ENCODE measurements around the gene CCDC88B. TPM values are rescaled to one million over a fixed set of nuclear protein-coding genes. Genes with fewer than 3 reads are reported as not detected.

CCDC88B gene
- total and polyA plus RNA-seq, 10 of the 15 experiments (the other 5 are each of a cell fraction or from before 2014, with no cell fraction given): 0.24 to 66.0 (median 19.2) TPM

DNA sequence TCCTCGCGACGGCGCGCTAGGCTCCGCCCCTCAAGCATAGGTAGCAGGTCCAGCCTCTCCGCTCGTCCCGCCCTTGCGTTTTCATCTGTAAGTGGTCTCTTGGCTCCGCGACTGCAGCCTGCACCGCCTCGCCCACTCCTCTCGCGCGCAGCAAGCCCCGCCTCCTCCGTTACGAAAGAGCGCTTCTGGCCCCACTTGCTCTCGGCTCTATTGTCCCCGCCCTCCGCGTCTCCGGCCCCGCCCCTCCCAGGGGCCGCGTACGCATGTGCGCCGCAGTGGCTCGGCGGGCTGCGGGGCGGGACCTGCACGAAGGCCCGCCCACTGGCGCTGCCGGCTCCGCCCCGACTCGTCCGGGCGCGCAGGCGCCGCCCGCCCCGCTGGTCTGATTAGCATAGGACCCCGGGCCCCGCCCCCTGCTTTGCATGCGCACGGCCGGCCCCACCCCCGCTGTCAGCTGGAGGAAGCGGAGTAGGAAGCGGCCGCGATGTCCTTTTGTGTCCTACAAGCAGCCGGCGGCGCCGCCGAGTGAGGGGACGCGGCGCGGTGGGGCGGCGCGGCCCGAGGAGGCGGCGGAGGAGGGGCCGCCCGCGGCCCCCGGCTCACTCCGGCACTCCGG, 34.8 kb upstream of the CCDC88B start, which contains the start of gene ESRRA (continued):
- no peak for TF ChIP-seq CBX3 (IDR thresholded peaks at IDR 0.05; ENCODE audit: borderline replicate concordance, low read depth)
- no peak for TF ChIP-seq BRCA1 (IDR thresholded peaks at IDR 0.05; ENCODE audit: low read depth, low read length)
- no peak for TF ChIP-seq MYB (IDR thresholded peaks at IDR 0.05; ENCODE audit: borderline replicate concordance, low read depth, low read length)
- no peak; the same call in 1 of the 2 replicates for TF ChIP-seq GATAD2B (conservative IDR thresholded peaks at IDR 0.05; ENCODE audit: low read depth)
- TF ChIP-seq, protein P1, sequence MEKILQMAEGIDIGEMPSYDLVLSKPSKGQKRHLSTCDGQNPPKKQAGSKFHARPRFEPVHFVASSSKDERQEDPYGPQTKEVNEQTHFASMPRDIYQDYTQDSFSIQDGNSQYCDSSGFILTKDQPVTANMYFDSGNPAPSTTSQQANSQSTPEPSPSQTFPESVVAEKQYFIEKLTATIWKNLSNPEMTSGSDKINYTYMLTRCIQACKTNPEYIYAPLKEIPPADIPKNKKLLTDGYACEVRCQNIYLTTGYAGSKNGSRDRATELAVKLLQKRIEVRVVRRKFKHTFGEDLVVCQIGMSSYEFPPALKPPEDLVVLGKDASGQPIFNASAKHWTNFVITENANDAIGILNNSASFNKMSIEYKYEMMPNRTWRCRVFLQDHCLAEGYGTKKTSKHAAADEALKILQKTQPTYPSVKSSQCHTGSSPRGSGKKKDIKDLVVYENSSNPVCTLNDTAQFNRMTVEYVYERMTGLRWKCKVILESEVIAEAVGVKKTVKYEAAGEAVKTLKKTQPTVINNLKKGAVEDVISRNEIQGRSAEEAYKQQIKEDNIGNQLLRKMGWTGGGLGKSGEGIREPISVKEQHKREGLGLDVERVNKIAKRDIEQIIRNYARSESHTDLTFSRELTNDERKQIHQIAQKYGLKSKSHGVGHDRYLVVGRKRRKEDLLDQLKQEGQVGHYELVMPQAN (conservative IDR thresholded peaks at IDR 0.05): peak; percentile 89
- no peak for TF ChIP-seq ZBED1 (IDR thresholded peaks at IDR 0.05; ENCODE audit: borderline replicate concordance)
- TF ChIP-seq JUNB (IDR thresholded peaks at IDR 0.05): no peak
- TF ChIP-seq RB1 (IDR thresholded peaks at IDR 0.05; ENCODE audit: borderline replicate concordance): no peak
- no peak for TF ChIP-seq KDM1A (IDR thresholded peaks at IDR 0.05; ENCODE audit: borderline replicate concordance)
- TF ChIP-seq TCF7 (IDR thresholded peaks at IDR 0.05; ENCODE audit: borderline replicate concordance): no peak
- TF ChIP-seq STAT1 (conservative IDR thresholded peaks at IDR 0.05): no peak
- TF ChIP-seq, protein P2, sequence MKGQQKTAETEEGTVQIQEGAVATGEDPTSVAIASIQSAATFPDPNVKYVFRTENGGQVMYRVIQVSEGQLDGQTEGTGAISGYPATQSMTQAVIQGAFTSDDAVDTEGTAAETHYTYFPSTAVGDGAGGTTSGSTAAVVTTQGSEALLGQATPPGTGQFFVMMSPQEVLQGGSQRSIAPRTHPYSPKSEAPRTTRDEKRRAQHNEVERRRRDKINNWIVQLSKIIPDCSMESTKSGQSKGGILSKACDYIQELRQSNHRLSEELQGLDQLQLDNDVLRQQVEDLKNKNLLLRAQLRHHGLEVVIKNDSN (IDR thresholded peaks at IDR 0.05; ENCODE audit: borderline replicate concordance, extremely low read length, insufficient read depth, low read depth, low read length): no peak
- TF ChIP-seq, protein P3, sequence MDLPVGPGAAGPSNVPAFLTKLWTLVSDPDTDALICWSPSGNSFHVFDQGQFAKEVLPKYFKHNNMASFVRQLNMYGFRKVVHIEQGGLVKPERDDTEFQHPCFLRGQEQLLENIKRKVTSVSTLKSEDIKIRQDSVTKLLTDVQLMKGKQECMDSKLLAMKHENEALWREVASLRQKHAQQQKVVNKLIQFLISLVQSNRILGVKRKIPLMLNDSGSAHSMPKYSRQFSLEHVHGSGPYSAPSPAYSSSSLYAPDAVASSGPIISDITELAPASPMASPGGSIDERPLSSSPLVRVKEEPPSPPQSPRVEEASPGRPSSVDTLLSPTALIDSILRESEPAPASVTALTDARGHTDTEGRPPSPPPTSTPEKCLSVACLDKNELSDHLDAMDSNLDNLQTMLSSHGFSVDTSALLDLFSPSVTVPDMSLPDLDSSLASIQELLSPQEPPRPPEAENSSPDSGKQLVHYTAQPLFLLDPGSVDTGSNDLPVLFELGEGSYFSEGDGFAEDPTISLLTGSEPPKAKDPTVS (IDR thresholded peaks at IDR 0.05; ENCODE audit: low read depth, low read length): no peak
- no peak for TF ChIP-seq ZNF274 (IDR thresholded peaks at IDR 0.05; ENCODE audit: insufficient read depth, insufficient read length)
- TF ChIP-seq, protein P4, sequence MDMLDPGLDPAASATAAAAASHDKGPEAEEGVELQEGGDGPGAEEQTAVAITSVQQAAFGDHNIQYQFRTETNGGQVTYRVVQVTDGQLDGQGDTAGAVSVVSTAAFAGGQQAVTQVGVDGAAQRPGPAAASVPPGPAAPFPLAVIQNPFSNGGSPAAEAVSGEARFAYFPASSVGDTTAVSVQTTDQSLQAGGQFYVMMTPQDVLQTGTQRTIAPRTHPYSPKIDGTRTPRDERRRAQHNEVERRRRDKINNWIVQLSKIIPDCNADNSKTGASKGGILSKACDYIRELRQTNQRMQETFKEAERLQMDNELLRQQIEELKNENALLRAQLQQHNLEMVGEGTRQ (IDR thresholded peaks at IDR 0.05; ENCODE audit: borderline replicate concordance, low read depth, low read length): no peak
- TF ChIP-seq, protein P5, sequence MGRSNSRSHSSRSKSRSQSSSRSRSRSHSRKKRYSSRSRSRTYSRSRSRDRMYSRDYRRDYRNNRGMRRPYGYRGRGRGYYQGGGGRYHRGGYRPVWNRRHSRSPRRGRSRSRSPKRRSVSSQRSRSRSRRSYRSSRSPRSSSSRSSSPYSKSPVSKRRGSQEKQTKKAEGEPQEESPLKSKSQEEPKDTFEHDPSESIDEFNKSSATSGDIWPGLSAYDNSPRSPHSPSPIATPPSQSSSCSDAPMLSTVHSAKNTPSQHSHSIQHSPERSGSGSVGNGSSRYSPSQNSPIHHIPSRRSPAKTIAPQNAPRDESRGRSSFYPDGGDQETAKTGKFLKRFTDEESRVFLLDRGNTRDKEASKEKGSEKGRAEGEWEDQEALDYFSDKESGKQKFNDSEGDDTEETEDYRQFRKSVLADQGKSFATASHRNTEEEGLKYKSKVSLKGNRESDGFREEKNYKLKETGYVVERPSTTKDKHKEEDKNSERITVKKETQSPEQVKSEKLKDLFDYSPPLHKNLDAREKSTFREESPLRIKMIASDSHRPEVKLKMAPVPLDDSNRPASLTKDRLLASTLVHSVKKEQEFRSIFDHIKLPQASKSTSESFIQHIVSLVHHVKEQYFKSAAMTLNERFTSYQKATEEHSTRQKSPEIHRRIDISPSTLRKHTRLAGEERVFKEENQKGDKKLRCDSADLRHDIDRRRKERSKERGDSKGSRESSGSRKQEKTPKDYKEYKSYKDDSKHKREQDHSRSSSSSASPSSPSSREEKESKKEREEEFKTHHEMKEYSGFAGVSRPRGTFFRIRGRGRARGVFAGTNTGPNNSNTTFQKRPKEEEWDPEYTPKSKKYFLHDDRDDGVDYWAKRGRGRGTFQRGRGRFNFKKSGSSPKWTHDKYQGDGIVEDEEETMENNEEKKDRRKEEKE (IDR thresholded peaks at IDR 0.05): no peak
- no peak for TF ChIP-seq SIX5 (IDR thresholded peaks at IDR 0.05; ENCODE audit: low read depth, low read length, severe bottlenecking)
- TF ChIP-seq, protein P6, sequence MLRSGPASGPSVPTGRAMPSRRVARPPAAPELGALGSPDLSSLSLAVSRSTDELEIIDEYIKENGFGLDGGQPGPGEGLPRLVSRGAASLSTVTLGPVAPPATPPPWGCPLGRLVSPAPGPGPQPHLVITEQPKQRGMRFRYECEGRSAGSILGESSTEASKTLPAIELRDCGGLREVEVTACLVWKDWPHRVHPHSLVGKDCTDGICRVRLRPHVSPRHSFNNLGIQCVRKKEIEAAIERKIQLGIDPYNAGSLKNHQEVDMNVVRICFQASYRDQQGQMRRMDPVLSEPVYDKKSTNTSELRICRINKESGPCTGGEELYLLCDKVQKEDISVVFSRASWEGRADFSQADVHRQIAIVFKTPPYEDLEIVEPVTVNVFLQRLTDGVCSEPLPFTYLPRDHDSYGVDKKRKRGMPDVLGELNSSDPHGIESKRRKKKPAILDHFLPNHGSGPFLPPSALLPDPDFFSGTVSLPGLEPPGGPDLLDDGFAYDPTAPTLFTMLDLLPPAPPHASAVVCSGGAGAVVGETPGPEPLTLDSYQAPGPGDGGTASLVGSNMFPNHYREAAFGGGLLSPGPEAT (IDR thresholded peaks at IDR 0.05; ENCODE audit: low read depth): no peak
- TF ChIP-seq KLF5 (IDR thresholded peaks at IDR 0.05; ENCODE audit: partially characterized antibody): no peak
- TF ChIP-seq ZNF384 (IDR thresholded peaks at IDR 0.05; ENCODE audit: borderline replicate concordance, low read depth, low read length): no peak
- no peak for TF ChIP-seq DPF2 (IDR thresholded peaks at IDR 0.05)
